Endothelial cell of umbilical vein (primary cell): ENCODE data around the gene LCE1D. TPM values are rescaled to one million over a fixed set of nuclear protein-coding genes. Genes with fewer than 3 reads are reported as not detected.

ENCODE experiments used
- BruUV-seq: library from RNA; stranded (reverse); fragments of 400-500 nt; replicated peaks from 2 replicates; lab custom pipeline; 2021; lab: Mats Ljungman, UMichigan
- CTCF ChIA-PET: fragments of 300-600, 350-600 bp; sonication (Branson Sonifier 250); formaldehyde crosslinking; loops from one replicate; lab custom pipeline; 2021; ENCODE audit warnings: antibody characterized with exemption, inconsistent platforms; lab: Charles Lee
- POLR2A ChIA-PET: fragments of 300-600, 350-600 bp; sonication (Branson Sonifier 250); formaldehyde crosslinking; loops from one replicate; lab custom pipeline; 2021; ENCODE audit warnings: antibody characterized with exemption, inconsistent platforms; lab: Charles Lee
- DNase-seq: peaks from one replicate; pipeline ENCODE4 v3.0.0-alpha.2; 2011; ENCODE audit warnings: low read depth, low spot score
- FAIRE-seq: peaks from 2 replicates; lab custom pipeline; 2011; peaks lifted over from hg19 to GRCh38; lab: Jason Lieb, UNC
- H2AFZ ChIP-seq: 2 replicates; pipeline ENCODE4 v1.6.0; 2012; ENCODE audit warnings: low read depth, low read length, control low read depth, inconsistent platforms
- H3K27ac ChIP-seq: 2 replicates; pipeline ENCODE4 v1.5.1; 2011; ENCODE audit warnings: low read depth, mild to moderate bottlenecking, control low read depth, low read length, moderate library complexity; ENCODE audit not compliant: insufficient read depth
- H3K27me3 ChIP-seq, 2 experiments: 2 replicates each; pipeline versions ENCODE4 v1.6.0 to v1.6.1; 2011; ENCODE audit warnings: low read length in 2 of 2, mixed read lengths in 1 of 2; ENCODE audit not compliant: control insufficient read depth in 2 of 2, insufficient read depth in 2 of 2
- H3K36me3 ChIP-seq, 2 experiments: 2 replicates in 1 of 2; 3 replicates in 1 of 2; pipeline ENCODE4 v1.5.1; 2011; ENCODE audit warnings: low read length in 2 of 2, mild to moderate bottlenecking in 1 of 2, moderate library complexity in 1 of 2; ENCODE audit not compliant: control insufficient read depth in 2 of 2, insufficient read depth in 2 of 2; ENCODE audit errors: extremely low read depth in 1 of 2
- H3K4me1 ChIP-seq: 3 replicates; pipeline ENCODE4 v1.5.1; 2011; ENCODE audit warnings: mild to moderate bottlenecking, low read length; ENCODE audit not compliant: control insufficient read depth, insufficient read depth; ENCODE audit errors: extremely low read depth
- H3K4me2 ChIP-seq: 2 replicates; pipeline ENCODE4 v1.6.1; 2011; ENCODE audit warnings: low read length, control low read depth, mixed read lengths; ENCODE audit not compliant: insufficient read depth
- H3K4me3 ChIP-seq, 3 experiments: fragments of 200-600 bp in 1 of 3; sonication (generic), shearing (Covaris generic) in 1 of 3; replicated peaks in 1 of 3; 2 replicates each; pipeline ENCODE4 v1.5.1; 2011 to 2016; ENCODE audit warnings: control low read depth in 3 of 3, low read length in 3 of 3, mild to moderate bottlenecking in 2 of 3, inconsistent platforms in 1 of 3, low read depth in 1 of 3, moderate library complexity in 1 of 3; ENCODE audit not compliant: insufficient read depth in 1 of 3
- H3K79me2 ChIP-seq: 2 replicates; pipeline ENCODE4 v1.6.0; 2012; ENCODE audit warnings: low read length, inconsistent platforms; ENCODE audit not compliant: control insufficient read depth, insufficient read depth
- H3K9ac ChIP-seq: replicated peaks from 2 replicates; pipeline ENCODE3; 2011; ENCODE audit warnings: low read length, control low read depth; ENCODE audit not compliant: insufficient read depth; ENCODE audit errors: extremely low read depth
- H3K9me1 ChIP-seq: replicated peaks from 3 replicates; pipeline ENCODE4 v1.6.0; 2011; ENCODE audit warnings: mild to moderate bottlenecking, low read length; ENCODE audit not compliant: control insufficient read depth, insufficient read depth; ENCODE audit errors: extremely low read depth
- H3K9me3 ChIP-seq: replicated peaks from 2 replicates; pipeline ENCODE4 v1.5.1; 2012; ENCODE audit warnings: low read length, inconsistent platforms; ENCODE audit not compliant: control insufficient read depth, insufficient read depth
- H4K20me1 ChIP-seq: replicated peaks from 2 replicates; pipeline ENCODE3; 2011; ENCODE audit warnings: mild to moderate bottlenecking, low read length; ENCODE audit not compliant: control insufficient read depth, insufficient read depth; ENCODE audit errors: extremely low read depth
- EZH2 ChIP-seq: IDR thresholded peaks from 2 replicates; pipeline ENCODE4 v1.6.1; 2012; ENCODE audit warnings: borderline replicate concordance, low read depth, mild to moderate bottlenecking, moderate library complexity, low read length, inconsistent platforms; ENCODE audit not compliant: severe bottlenecking
- FOS ChIP-seq: IDR thresholded peaks from 2 replicates; pipeline ENCODE4 v1.6.1; 2011; ENCODE audit warnings: mild to moderate bottlenecking, low read length, moderate library complexity, borderline replicate concordance; ENCODE audit not compliant: insufficient read depth
- GATA2 ChIP-seq: IDR thresholded peaks from 2 replicates; pipeline ENCODE4 v1.7.0; 2011; ENCODE audit warnings: low read depth, mild to moderate bottlenecking, moderate library complexity, mixed read lengths, low read length; ENCODE audit not compliant: insufficient read length, insufficient read depth
- JUN ChIP-seq: IDR thresholded peaks from 2 replicates; pipeline ENCODE4 v1.6.1; 2011; ENCODE audit warnings: borderline replicate concordance, low read depth; ENCODE audit not compliant: insufficient read length, insufficient read depth
- MAX ChIP-seq: IDR thresholded peaks from 2 replicates; pipeline ENCODE4 v1.6.1; 2011; ENCODE audit not compliant: insufficient read depth, insufficient read length
- MYC ChIP-seq: IDR thresholded peaks from one replicate; pipeline ENCODE4 v1.6.1; 2011; ENCODE audit warnings: mild to moderate bottlenecking, low read depth, low read length
- POLR2A ChIP-seq: IDR thresholded peaks from 2 replicates; pipeline ENCODE4 v1.6.1; 2012; ENCODE audit warnings: low read depth, mild to moderate bottlenecking, control low read depth, low read length
- POLR2AphosphoS5 ChIP-seq: IDR thresholded peaks from 2 replicates; pipeline ENCODE4 v1.6.1; 2012; ENCODE audit warnings: low read depth, mild to moderate bottlenecking, control low read depth, low read length, moderate library complexity; ENCODE audit not compliant: insufficient read depth
- dilution Hi-C: fragments of 300-500 bp; cut with MboI; formaldehyde crosslinking; loops from one replicate; pipeline ENCODE4 v1.15.0; 2019; ENCODE audit warnings: low sequenced_read_pairs; ENCODE audit not compliant: extremely low pct_ligation_motif_present
- intact Hi-C: fragments of 100-400 bp; cut with micrococcal nuclease; formaldehyde crosslinking; loops from one replicate; pipeline ENCODE4 v1.10.0; 2022
- polyA plus RNA-seq, 4 experiments: library from polyadenylated mRNA; depleted of rRNA in 3 of 4; stranded (reverse) in 3 of 4; unstranded in 1 of 4; fragments of >200 nt; gene quantifications; 2 replicates each; pipeline versions ENCODE4 v1.2.1 to v1.2.3, GENCODE V29; 2011 to 2012; ENCODE audit warnings: missing spikeins in 1 of 4
- total RNA-seq: library from RNA; stranded (reverse); gene quantifications from 2 replicates; pipeline ENCODE4 v1.2.3, GENCODE V29; 2021
- TF ChIP-seq, protein P1 (sequence below), 2 donors: IDR thresholded peaks; 1 replicate in 1 of 2; 2 replicates in 1 of 2; pipeline ENCODE4 v1.5.1; 2011; ENCODE audit warnings: low read length in 2 of 2, mild to moderate bottlenecking in 2 of 2, moderate library complexity in 2 of 2, control low read depth in 1 of 2, inconsistent platforms in 1 of 2, low read depth in 1 of 2; ENCODE audit not compliant: insufficient read depth in 1 of 2; ENCODE audit errors: extremely low read depth in 1 of 2

Gene LCE1D
- total and polyA plus RNA-seq, 2 donors (not counting 3 experiments of a cell fraction or from before 2014, with no cell fraction given), result not detected

DNA sequence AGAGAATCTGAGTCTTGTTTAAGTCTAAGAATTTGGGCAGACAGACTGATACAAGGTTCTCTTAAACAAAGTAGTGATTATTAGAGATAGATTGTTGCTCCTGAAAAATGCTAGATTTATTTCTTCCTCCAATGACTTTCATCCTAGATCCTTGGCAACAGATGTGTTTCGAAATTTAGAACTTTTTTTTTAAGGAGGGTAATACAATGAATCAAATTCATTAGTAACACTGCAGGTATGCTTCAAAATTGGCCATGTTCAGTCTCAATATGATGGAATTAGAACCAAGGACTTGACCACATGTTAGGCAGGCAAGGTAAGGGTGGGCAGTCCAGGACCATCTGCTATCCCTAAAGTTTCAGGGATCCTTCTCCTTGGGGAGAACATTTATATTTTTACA is 26.1 kb upstream of the LCE1D start:
- CTCF ChIA-PET, result no interaction called here
- H3K36me3 ChIP-seq, result no peaks in the 10 kb centered on the region
- H3K79me2 ChIP-seq, result no peaks in the 10 kb centered on the region
- H4K20me1 ChIP-seq, result no peaks in the 10 kb centered on the region
- dilution Hi-C loops (no loop called here), intact Hi-C loops (no loop called here)
- FAIRE-seq (no peak), DNase-seq (no peak)
- no peaks in the 10 kb centered on the region for H3K4me1 ChIP-seq
- no peak overlapping the region for H3K9ac ChIP-seq
- no peaks in the 10 kb centered on the region for H3K9me1 ChIP-seq
- H3K9me3 ChIP-seq, result no peaks in the 10 kb centered on the region
- no peak overlapping the region for H3K27ac ChIP-seq
- TF ChIP-seq, protein P1, sequence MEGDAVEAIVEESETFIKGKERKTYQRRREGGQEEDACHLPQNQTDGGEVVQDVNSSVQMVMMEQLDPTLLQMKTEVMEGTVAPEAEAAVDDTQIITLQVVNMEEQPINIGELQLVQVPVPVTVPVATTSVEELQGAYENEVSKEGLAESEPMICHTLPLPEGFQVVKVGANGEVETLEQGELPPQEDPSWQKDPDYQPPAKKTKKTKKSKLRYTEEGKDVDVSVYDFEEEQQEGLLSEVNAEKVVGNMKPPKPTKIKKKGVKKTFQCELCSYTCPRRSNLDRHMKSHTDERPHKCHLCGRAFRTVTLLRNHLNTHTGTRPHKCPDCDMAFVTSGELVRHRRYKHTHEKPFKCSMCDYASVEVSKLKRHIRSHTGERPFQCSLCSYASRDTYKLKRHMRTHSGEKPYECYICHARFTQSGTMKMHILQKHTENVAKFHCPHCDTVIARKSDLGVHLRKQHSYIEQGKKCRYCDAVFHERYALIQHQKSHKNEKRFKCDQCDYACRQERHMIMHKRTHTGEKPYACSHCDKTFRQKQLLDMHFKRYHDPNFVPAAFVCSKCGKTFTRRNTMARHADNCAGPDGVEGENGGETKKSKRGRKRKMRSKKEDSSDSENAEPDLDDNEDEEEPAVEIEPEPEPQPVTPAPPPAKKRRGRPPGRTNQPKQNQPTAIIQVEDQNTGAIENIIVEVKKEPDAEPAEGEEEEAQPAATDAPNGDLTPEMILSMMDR (IDR thresholded peaks at IDR 0.05; ENCODE audit: extremely low read depth in 1 of 2, insufficient read depth in 1 of 2, low read depth in 1 of 2, low read length in 2 of 2), result no peak
- TF ChIP-seq POLR2A (no peak), POLR2AphosphoS5 (no peak), GATA2 (no peak), MAX (no peak), JUN (no peak), EZH2 (no peak), MYC (no peak), FOS (no peak)
- no peak overlapping the region for H3K4me3 ChIP-seq
- H3K4me2 ChIP-seq, result no peak overlapping the region
- POLR2A ChIA-PET, result no interaction called here
- BruUV-seq, result no TSS peak
- no peaks in the 10 kb centered on the region for H3K27me3 ChIP-seq
- H2AFZ ChIP-seq, result no peak overlapping the region
